ENCODE results near the gene ADCY4.

The ADCY4 gene

GRCh38 chr14:24310646-24311604 is 23.9 kb downstream of the ADCY4 start, which contains the start of gene LTB4R:
TSS of gene LTB4R (plus strand) at chr14:24311502. CDS start at chr14:24315652, 4,150 bp downstream.
- H3K36me3 ChIP-seq = peaks cover 14% of the 10 kb centered on the region
- H3K27me3 ChIP-seq (ENCODE audit: insufficient read depth, low read depth, severe bottlenecking) = no peaks in the 10 kb centered on the region
- no peak within 1 kb of the TSS for H3K27ac ChIP-seq
- no peak for DNase-seq
- no peak within 1 kb of the TSS for H3K4me3 ChIP-seq (ENCODE audit: low read depth, low read length)
- TF ChIP-seq CTCF (IDR thresholded peaks at IDR 0.05; ENCODE audit: low read depth, low read length) = no peak
- no peaks in the 10 kb centered on the region for H3K9me3 ChIP-seq (ENCODE audit: severe bottlenecking)

- no peaks in the 10 kb centered on the region for H3K27me3 ChIP-seq (ENCODE audit: insufficient read depth, low read depth, severe bottlenecking)
- peaks cover 21% of the 10 kb centered on the region for H3K36me3 ChIP-seq
- DNase-seq = no peak
- TF ChIP-seq CTCF (IDR thresholded peaks at IDR 0.05; ENCODE audit: low read depth, low read length) = no peak
- no peaks in the 10 kb centered on the region for H3K9me3 ChIP-seq (ENCODE audit: severe bottlenecking)
- H3K4me3 ChIP-seq (ENCODE audit: low read depth, low read length) = no peak overlapping the region
- no peak overlapping the region for H3K27ac ChIP-seq
Observed at GRCh38 chr14:24310265-24310645, 24.6 kb downstream of the ADCY4 start.

- Histone ChIP-seq H3K4me3 (ENCODE audit: low read depth, low read length) (no peak within 1 kb of the TSS), H3K36me3 (peaks cover 27% of the 10 kb centered on the region)
- TF ChIP-seq CTCF (IDR thresholded peaks at IDR 0.05; ENCODE audit: low read depth, low read length) = no peak
Observed at GRCh38 chr14:24309538-24310264, 25.2 kb downstream of the ADCY4 start, which contains the start of gene LTB4R2. TSS of gene LTB4R2 (plus strand) at chr14:24310140. CDS start at chr14:24310665, 525 bp downstream.

GRCh38 chr14:24308342-24309124 is 26.3 kb downstream of the ADCY4 start:
- no peaks in the 10 kb centered on the region for H3K9me3 ChIP-seq (ENCODE audit: severe bottlenecking)
- no peak overlapping the region for H3K4me3 ChIP-seq (ENCODE audit: low read depth, low read length)
- no peak for DNase-seq
- H3K27ac ChIP-seq = no peak overlapping the region
- H3K27me3 ChIP-seq (ENCODE audit: insufficient read depth, low read depth, severe bottlenecking) = no peaks in the 10 kb centered on the region
- TF ChIP-seq CTCF (IDR thresholded peaks at IDR 0.05; ENCODE audit: low read depth, low read length) = no peak
- peaks cover 38% of the 10 kb centered on the region for H3K36me3 ChIP-seq

More at GRCh38 chr14:24309538-24310264, 25.2 kb downstream of the ADCY4 start, which contains the start of gene LTB4R2:
- H3K27me3 ChIP-seq (ENCODE audit: insufficient read depth, low read depth, severe bottlenecking) = no peaks in the 10 kb centered on the region
- H3K9me3 ChIP-seq (ENCODE audit: severe bottlenecking) = no peaks in the 10 kb centered on the region
- no peak within 1 kb of the TSS for H3K27ac ChIP-seq
- no peak for DNase-seq

GRCh38 chr14:24307575-24308341 is 27.1 kb downstream of the ADCY4 start, which contains the start of gene CIDEB:
TSS of gene CIDEB (minus strand) at chr14:24307977. CDS start at chr14:24307858, 119 bp downstream.
- Histone ChIP-seq H3K4me3 (ENCODE audit: low read depth, low read length) (no peak within 1 kb of the TSS), H3K9me3 (ENCODE audit: severe bottlenecking) (no peaks in the 10 kb centered on the region), H3K27ac (no peak within 1 kb of the TSS), H3K27me3 (ENCODE audit: insufficient read depth, low read depth, severe bottlenecking) (no peaks in the 10 kb centered on the region), H3K36me3 (peaks cover 46% of the 10 kb centered on the region)
- TF ChIP-seq CTCF (IDR thresholded peaks at IDR 0.05; ENCODE audit: low read depth, low read length) = peak; percentile 80
- peak; percentile 59 for DNase-seq

Data from WERI-Rb-1 (cell line).